Peyer's patch (tissue), 4 donors: ENCODE data around the gene FCSK. TPM values are rescaled to one million over a fixed set of nuclear protein-coding genes. Genes with fewer than 3 reads are reported as not detected.

Experiments
- DNase-seq, 3 donors: peaks; one replicate each; pipeline ENCODE4 v3.0.0-alpha.2; 2017 to 2019
- H3K27ac ChIP-seq, 4 donors: fragments of 200-600 bp; sonication (generic); one replicate each; pipeline ENCODE4 v1.5.1; 2016 to 2019
- H3K27me3 ChIP-seq, 2 donors: fragments of 200-600 bp; sonication (generic); one replicate each; pipeline ENCODE4 v1.5.1; 2019
- H3K36me3 ChIP-seq, 3 donors: fragments of 200-600 bp; sonication (generic); one replicate each; pipeline ENCODE4 v1.5.1; 2016 to 2019
- H3K4me1 ChIP-seq, 4 donors: fragments of 200-600 bp; sonication (generic); one replicate each; pipeline ENCODE4 v1.5.1; 2016 to 2019
- H3K4me3 ChIP-seq, 4 donors: fragments of 200-600 bp; sonication (generic); 1 replicate in 3 of 4; 2 replicates in 1 of 4; pipeline ENCODE4 v1.5.1; 2016 to 2019; ENCODE audit warnings: mild to moderate bottlenecking in 1 of 4
- H3K9me3 ChIP-seq, 4 donors: fragments of 200-600 bp; sonication (generic); one replicate each; pipeline ENCODE4 v1.5.1; 2016 to 2019; ENCODE audit warnings: mild to moderate bottlenecking in 1 of 4
- CTCF ChIP-seq, 6 experiments: fragments of 450-650 bp in 4 of 6; fragments of 200-600 bp in 2 of 6; sonication (generic) in 1 of 6; IDR thresholded peaks; one replicate each; pipeline ENCODE4 v1.5.1; 2017 to 2019; ENCODE audit warnings: antibody characterized with exemption in 6 of 6, mild to moderate bottlenecking in 3 of 6, moderate library complexity in 1 of 6
- POLR2A ChIP-seq, 2 donors: fragments of 450-650 bp; IDR thresholded peaks; one replicate each; pipeline ENCODE4 v1.5.1; 2017; ENCODE audit warnings: antibody characterized with exemption in 2 of 2, mild to moderate bottlenecking in 2 of 2, moderate library complexity in 2 of 2
- total RNA-seq, 4 donors: library from RNA; depleted of rRNA; stranded (reverse); fragments of >200 nt; gene quantifications; one replicate each; pipeline ENCODE4 v1.1.0, GENCODE V29; 2016

FCSK gene
- total RNA-seq, 4 donors from 2014 or later = 32.2 to 127 (median 52.9) TPM

- DNase-seq = no peak
- no peaks in the 10 kb centered on the region for H3K9me3 ChIP-seq
- peaks cover 0 to 47% (median 0%) of the 10 kb centered on the region in 3 donors for H3K36me3 ChIP-seq
- no peak overlapping the region for H3K27ac ChIP-seq
- H3K4me3 ChIP-seq = no peak overlapping the region
- H3K27me3 ChIP-seq = no peaks in the 10 kb centered on the region
- TF ChIP-seq POLR2A (IDR thresholded peaks at IDR 0.05) (no peak), CTCF (IDR thresholded peaks at IDR 0.05) (no peak)
- no peaks in the 10 kb centered on the region for H3K4me1 ChIP-seq
Measured at GRCh38 chr16:70472786-70473433, 18.5 kb downstream of the FCSK start.

GRCh38 chr16:70473446-70474319 lies 19.3 kb downstream of the FCSK start:
- Histone ChIP-seq H3K4me1 (no peaks in the 10 kb centered on the region), H3K4me3 (no peak overlapping the region), H3K27me3 (no peaks in the 10 kb centered on the region), H3K27ac (no peak overlapping the region), H3K9me3 (no peaks in the 10 kb centered on the region), H3K36me3 (peaks cover 0 to 52% (median 0%) of the 10 kb centered on the region in 3 donors)
- no peak for TF ChIP-seq POLR2A (IDR thresholded peaks at IDR 0.05)
- no peak for TF ChIP-seq CTCF (IDR thresholded peaks at IDR 0.05)
- no peak for DNase-seq

- no peak overlapping the region for H3K27ac ChIP-seq
- no peaks in the 10 kb centered on the region for H3K9me3 ChIP-seq
- DNase-seq = no peak
- no peaks in the 10 kb centered on the region for H3K27me3 ChIP-seq
- H3K4me3 ChIP-seq = no peak overlapping the region
- H3K4me1 ChIP-seq = no peaks in the 10 kb centered on the region
- H3K36me3 ChIP-seq = peaks cover 0 to 60% (median 0%) of the 10 kb centered on the region in 3 donors
- TF ChIP-seq POLR2A (IDR thresholded peaks at IDR 0.05) (no peak), CTCF (IDR thresholded peaks at IDR 0.05) (no peak)
Measured at GRCh38 chr16:70474320-70475053, 20.1 kb downstream of the FCSK start.

DNA sequence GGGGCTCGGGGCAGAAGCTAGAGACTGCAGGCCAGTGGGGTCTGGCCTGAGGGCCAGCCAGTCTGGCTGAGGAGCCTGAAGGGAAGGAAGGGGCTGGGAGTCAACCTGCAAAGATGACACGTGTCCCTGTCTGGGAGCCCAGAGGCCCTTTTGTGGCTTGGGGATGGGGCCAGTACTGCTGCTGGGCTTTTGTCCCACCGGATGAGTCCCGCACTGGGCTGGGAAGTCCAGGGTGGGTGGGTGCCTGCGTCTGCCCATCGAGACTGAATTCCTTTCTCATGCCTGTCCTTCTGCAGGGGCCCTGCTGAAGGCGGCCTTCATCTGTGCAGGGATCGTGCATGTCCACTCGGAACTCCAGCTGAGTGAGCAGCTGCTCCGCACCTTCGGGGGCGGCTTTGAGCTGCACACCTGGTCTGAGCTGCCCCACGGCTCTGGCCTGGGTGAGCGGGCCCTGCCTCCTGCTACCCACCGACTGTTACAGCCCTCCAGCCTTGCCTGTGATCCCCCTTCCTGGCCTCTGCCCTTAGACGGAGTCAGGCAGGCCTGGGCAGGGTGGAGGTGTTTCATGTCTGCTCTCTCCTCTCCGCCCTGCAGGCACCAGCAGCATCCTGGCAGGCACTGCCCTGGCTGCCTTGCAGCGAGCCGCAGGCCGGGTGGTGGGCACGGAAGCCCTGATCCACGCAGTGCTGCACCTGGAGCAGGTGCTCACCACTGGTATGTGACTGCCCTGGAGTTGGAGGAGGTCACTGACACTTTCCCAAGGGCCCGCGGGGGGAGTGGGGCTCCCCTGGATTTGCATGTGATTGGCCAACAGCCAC lies 20.9 kb downstream of the FCSK start:
- DNase-seq = no peak
- Histone ChIP-seq H3K4me3 (no peak overlapping the region), H3K4me1 (no peaks in the 10 kb centered on the region), H3K27ac (no peak overlapping the region), H3K36me3 (peaks cover 0 to 65% (median 0%) of the 10 kb centered on the region in 3 donors), H3K27me3 (no peaks in the 10 kb centered on the region), H3K9me3 (no peaks in the 10 kb centered on the region)
- no peak for TF ChIP-seq POLR2A (IDR thresholded peaks at IDR 0.05)
- no peak for TF ChIP-seq CTCF (IDR thresholded peaks at IDR 0.05)
